H1 (cell line): ENCODE results near the gene SERGEF. TPM values are rescaled to one million over a fixed set of nuclear protein-coding genes. Genes with fewer than 3 reads are reported as not detected.

Experiments used
- CTCF ChIA-PET: fragments of 300-600 bp; sonication (Branson Sonifier 250); formaldehyde crosslinking; loops from one replicate; lab custom pipeline; 2021; ENCODE audit not compliant: partially characterized antibody; lab: Charles Lee
- POLR2A ChIA-PET: fragments of 300-600 bp; sonication (Branson Sonifier 250); formaldehyde crosslinking; loops from one replicate; lab custom pipeline; 2021; ENCODE audit warnings: inconsistent platforms; ENCODE audit not compliant: partially characterized antibody; lab: Charles Lee
- DNase-seq, 2 experiments: peaks; one replicate each; pipeline versions ENCODE4 v3.0.0 to v3.0.0-alpha.2; 2010 to 2022; ENCODE audit warnings: low spot score in 2 of 2, low read depth in 1 of 2, mixed read lengths in 1 of 2
- FAIRE-seq: peaks from 2 replicates; lab custom pipeline; 2011; peaks lifted over from hg19 to GRCh38; lab: Jason Lieb, UNC
- H2AFZ ChIP-seq: 2 replicates; pipeline ENCODE4 v1.8.1; 2012; ENCODE audit warnings: low read length, inconsistent platforms
- H2AK5ac ChIP-seq: 2 replicates; pipeline ENCODE4 v1.6.1; 2013; ENCODE audit warnings: low read depth, low read length
- H2BK120ac ChIP-seq: replicated peaks from 2 replicates; pipeline ENCODE3; 2013; ENCODE audit warnings: low read depth, low read length, inconsistent platforms
- H2BK12ac ChIP-seq: 2 replicates; pipeline ENCODE4 v1.6.1; 2013; ENCODE audit warnings: low read depth, low read length
- H2BK15ac ChIP-seq: 2 replicates; pipeline ENCODE4 v1.6.1; 2013; ENCODE audit warnings: low read length
- H2BK20ac ChIP-seq: 2 replicates; pipeline ENCODE4 v1.6.1; 2013; ENCODE audit warnings: low read length
- H2BK5ac ChIP-seq: 2 replicates; pipeline ENCODE4 v1.6.1; 2013; ENCODE audit warnings: low read depth, low read length
- H3K14ac ChIP-seq: 2 replicates; pipeline ENCODE4 v1.6.1; 2013; ENCODE audit warnings: inconsistent platforms; ENCODE audit not compliant: insufficient read length
- H3K18ac ChIP-seq: 2 replicates; pipeline ENCODE4 v1.6.1; 2013; ENCODE audit warnings: low read length; ENCODE audit errors: extremely low read depth
- H3K23ac ChIP-seq: 2 replicates; pipeline ENCODE4 v1.6.1; 2013; ENCODE audit warnings: inconsistent platforms; ENCODE audit not compliant: insufficient read length
- H3K23me2 ChIP-seq: 2 replicates; pipeline ENCODE4 v1.6.1; 2013; ENCODE audit warnings: low read depth, low read length
- H3K27ac ChIP-seq: 2 replicates; pipeline ENCODE4 v1.6.1; 2011; ENCODE audit warnings: low read depth, low read length, inconsistent platforms
- H3K27me3 ChIP-seq, 4 experiments: replicated peaks in 1 of 4; 1 replicate in 1 of 4; 2 replicates in 3 of 4; pipeline versions ENCODE4 v1.6.1 to v1.8.1; 2011 to 2013; ENCODE audit warnings: low read length in 3 of 4, mild to moderate bottlenecking in 3 of 4, inconsistent platforms in 2 of 4, mixed read lengths in 2 of 4, moderate library complexity in 1 of 4; ENCODE audit not compliant: control insufficient read depth in 3 of 4, insufficient read depth in 3 of 4; ENCODE audit errors: extremely low read depth in 1 of 4
- H3K36me3 ChIP-seq, 4 experiments: 2 replicates each; pipeline versions ENCODE4 v1.6.1 to v1.8.1; 2011 to 2013; ENCODE audit warnings: mild to moderate bottlenecking in 4 of 4, low read length in 3 of 4, moderate library complexity in 2 of 4, control low read depth in 1 of 4, inconsistent platforms in 1 of 4; ENCODE audit not compliant: insufficient read depth in 4 of 4, control insufficient read depth in 2 of 4
- H3K4ac ChIP-seq: replicated peaks from 2 replicates; pipeline ENCODE3; 2013; ENCODE audit warnings: low read length, low read depth, mixed read lengths, inconsistent platforms; ENCODE audit not compliant: insufficient read length
- H3K4me1 ChIP-seq, 4 experiments: replicated peaks in 1 of 4; 1 replicate in 1 of 4; 2 replicates in 3 of 4; pipeline versions ENCODE4 v1.6.1 to v1.8.1; 2011 to 2013; ENCODE audit warnings: low read length in 3 of 4, inconsistent platforms in 2 of 4, mixed read lengths in 1 of 4; ENCODE audit not compliant: insufficient read depth in 4 of 4, control insufficient read depth in 3 of 4
- H3K4me2 ChIP-seq, 2 experiments: 2 replicates each; pipeline versions ENCODE4 v1.6.1 to v1.8.1; 2011 to 2013; ENCODE audit warnings: low read depth in 2 of 2, low read length in 2 of 2, control low read depth in 1 of 2, inconsistent platforms in 1 of 2, mild to moderate bottlenecking in 1 of 2; ENCODE audit not compliant: insufficient read depth in 1 of 2
- H3K4me3 ChIP-seq, 4 experiments: fragments of 200-600, 300-600 bp in 1 of 4; sonication (generic), shearing (Covaris generic), sonication (Bioruptor Twin) in 1 of 4; 2 replicates each; pipeline versions ENCODE4 v1.5.1 to v1.8.1; 2011 to 2016; ENCODE audit warnings: low read length in 4 of 4, low read depth in 3 of 4, control low read depth in 2 of 4, inconsistent platforms in 2 of 4, mild to moderate bottlenecking in 2 of 4, mixed read lengths in 1 of 4, moderate library complexity in 1 of 4; ENCODE audit not compliant: insufficient read depth in 2 of 4; ENCODE audit errors: extremely low read depth in 1 of 4
- H3K56ac ChIP-seq: replicated peaks from 2 replicates; pipeline ENCODE3; 2013; ENCODE audit warnings: low read depth, mild to moderate bottlenecking, mixed read lengths, low read length, inconsistent platforms; ENCODE audit not compliant: insufficient read length
- H3K79me1 ChIP-seq: 2 replicates; pipeline ENCODE4 v1.6.1; 2013; ENCODE audit warnings: low read depth, low read length, control low read depth
- H3K79me2 ChIP-seq, 2 experiments: 2 replicates each; pipeline versions ENCODE4 v1.6.1 to v1.8.1; 2012 to 2013; ENCODE audit warnings: low read length in 2 of 2, mild to moderate bottlenecking in 2 of 2, inconsistent platforms in 1 of 2; ENCODE audit not compliant: insufficient read depth in 2 of 2, control insufficient read depth in 1 of 2
- H3K9ac ChIP-seq, 4 experiments: replicated peaks in 1 of 4; 1 replicate in 1 of 4; 2 replicates in 3 of 4; pipeline versions ENCODE4 v1.6.1 to v1.8.1; 2011 to 2013; ENCODE audit warnings: low read depth in 3 of 4, low read length in 3 of 4, control low read depth in 2 of 4, mild to moderate bottlenecking in 2 of 4, moderate library complexity in 2 of 4, inconsistent platforms in 1 of 4; ENCODE audit errors: extremely low read depth in 1 of 4
- H3K9me3 ChIP-seq, 2 experiments: 2 replicates each; pipeline versions ENCODE4 v1.6.1 to v1.8.1; 2012 to 2013; ENCODE audit warnings: mild to moderate bottlenecking in 2 of 2, moderate library complexity in 2 of 2, control low read depth in 1 of 2, inconsistent platforms in 1 of 2, low read depth in 1 of 2, low read length in 1 of 2, mixed read lengths in 1 of 2; ENCODE audit not compliant: insufficient read depth in 2 of 2
- H4K20me1 ChIP-seq, 2 experiments: replicated peaks in 1 of 2; 2 replicates each; pipeline versions ENCODE3 to v1.8.1; 2011 to 2013; ENCODE audit warnings: inconsistent platforms in 2 of 2, low read length in 2 of 2, mild to moderate bottlenecking in 1 of 2; ENCODE audit not compliant: insufficient read depth in 2 of 2, control insufficient read depth in 1 of 2
- H4K5ac ChIP-seq: 2 replicates; pipeline ENCODE4 v1.6.1; 2013; ENCODE audit warnings: low read length, low read depth, mixed read lengths, inconsistent platforms; ENCODE audit not compliant: insufficient read length
- H4K8ac ChIP-seq: 2 replicates; pipeline ENCODE4 v1.8.0; 2013; ENCODE audit warnings: mild to moderate bottlenecking, moderate library complexity, low read length, inconsistent platforms; ENCODE audit not compliant: insufficient read depth; ENCODE audit errors: extremely low read depth
- H4K91ac ChIP-seq: replicated peaks from 2 replicates; pipeline ENCODE3; 2013; ENCODE audit warnings: low read length, mixed read lengths, inconsistent platforms; ENCODE audit not compliant: insufficient read length
- CBX5 ChIP-seq: fragments of 300-800, 300-1000 bp; sonication (generic); IDR thresholded peaks from 2 replicates; pipeline ENCODE4 v1.7.1; 2016; ENCODE audit warnings: antibody characterized with exemption, low read length, low read depth
- EGR1 ChIP-seq: IDR thresholded peaks from 2 replicates; pipeline ENCODE4 v1.6.1; 2011; ENCODE audit warnings: low read depth, low read length, borderline replicate concordance
- FOSL1 ChIP-seq: IDR thresholded peaks from 2 replicates; pipeline ENCODE4 v1.6.1; 2011; ENCODE audit warnings: mild to moderate bottlenecking, low read depth, low read length, moderate library complexity; ENCODE audit not compliant: insufficient read depth
- JUN ChIP-seq: IDR thresholded peaks from 2 replicates; pipeline ENCODE4 v1.6.1; 2011; ENCODE audit warnings: low read depth, mild to moderate bottlenecking, improper control_type of control experiment, low read length
- RAD21 ChIP-seq, 2 experiments: IDR thresholded peaks in 1 of 2; conservative IDR thresholded peaks in 1 of 2; 2 replicates each; pipeline ENCODE4 v1.6.1; 2011; ENCODE audit warnings: low read depth in 2 of 2, low read length in 2 of 2, improper control_type of control experiment in 1 of 2, inconsistent platforms in 1 of 2, mild to moderate bottlenecking in 1 of 2, moderate library complexity in 1 of 2
- RNF2 ChIP-seq: fragments of 200-900, 300-1000 bp; sonication (generic); IDR thresholded peaks from 2 replicates; pipeline ENCODE4 v1.7.1; 2016; ENCODE audit warnings: borderline replicate concordance, low read depth, mild to moderate bottlenecking, antibody characterized with exemption, low read length; ENCODE audit not compliant: poor library complexity, severe bottlenecking; ENCODE audit errors: missing control alignments
- SIRT6 ChIP-seq: IDR thresholded peaks from one replicate; pipeline ENCODE4 v1.7.1; 2012; ENCODE audit warnings: low read length, inconsistent platforms
- TAF7 ChIP-seq: optimal IDR thresholded peaks from 2 replicates; pipeline ENCODE3; 2011; ENCODE audit warnings: low read depth, mild to moderate bottlenecking, inconsistent platforms, low read length, moderate library complexity, borderline replicate concordance
- WGBS, 2 experiments: shearing (Covaris generic) in 1 of 2; methylation state at CpG; one replicate each; pipeline versions ENCODE4 v1.1.6 to v1.1.7; 2013 to 2015; ENCODE audit warnings: low lambda C conversion rate in 2 of 2, mixed read lengths in 2 of 2, inconsistent platforms in 1 of 2, low coverage in 1 of 2, missing lambda C conversion rate in 1 of 2; ENCODE audit not compliant: insufficient replicate concordance in 2 of 2, insufficient coverage in 1 of 2, insufficient read length in 1 of 2; ENCODE audit errors: extremely low coverage in 1 of 2, missing lambda C conversion rate in 1 of 2; 5-methylcytosine and 5-hydroxymethylcytosine counted together
- polyA plus RNA-seq, 7 experiments: library from polyadenylated mRNA; depleted of rRNA in 3 of 7; stranded (reverse) in 5 of 7; unstranded in 2 of 7; fragments of >200 nt in 5 of 7; fragments of 200-250 nt in 2 of 7; gene quantifications; 1 replicate in 5 of 7; 2 replicates in 1 of 7; 4 replicates in 1 of 7; pipeline versions ENCODE4 v1.2.1 to v1.2.3, GENCODE V29; 2011 to 2013; ENCODE audit warnings: missing spikeins in 2 of 7, mixed read lengths in 2 of 7
- total RNA-seq: library from RNA; stranded (reverse); fragmentation: NEBNext Ultra II Directional; extraction: Animal tissue kit (Norgen Biotek cat#: 25700); gene quantifications from 2 replicates; pipeline ENCODE4 v1.2.1, GENCODE V29; 2021
- TF ChIP-seq, protein P1 (sequence below): IDR thresholded peaks from 2 replicates; pipeline ENCODE4 v1.6.1; 2011; ENCODE audit warnings: low read length, improper control_type of control experiment

SERGEF gene
- total and polyA plus RNA-seq, 2 of the 8 experiments (the other 6 are each of a cell fraction or from before 2014, with no cell fraction given): 16.6 to 28.8 TPM

DNA sequence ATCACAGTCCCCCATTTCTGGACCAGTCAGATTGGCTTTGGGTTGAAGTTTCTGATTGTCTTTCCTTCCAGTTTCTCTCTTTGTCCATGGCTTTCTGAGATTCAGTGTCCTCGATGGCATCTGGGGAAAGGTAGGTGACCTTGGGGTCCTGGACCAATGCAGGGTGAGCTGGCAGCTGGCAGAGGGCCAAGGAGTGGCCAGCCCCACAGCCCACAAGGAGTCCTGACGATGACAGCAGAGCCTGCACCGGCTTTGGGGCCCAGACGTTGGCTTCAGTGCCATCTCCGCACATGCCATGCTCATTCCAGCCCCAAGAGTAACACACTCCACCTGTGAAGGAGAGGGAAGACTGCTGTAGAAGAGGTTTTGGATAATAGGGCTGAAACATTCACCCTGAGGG, 224.8 kb downstream of the SERGEF start:
- CTCF ChIA-PET: interaction anchor here (0.8 to 3.2 kb wide), 5 partner anchors 8 to 102 kb away, joined by 3 to 14 read pairs (median 4); no protein-coding TSS in a partner anchor
- Histone ChIP-seq H2AFZ (no peak overlapping the region), H4K91ac (no peak overlapping the region), H3K14ac (no peak overlapping the region), H3K4me1 (peaks cover 0 to 2% (median 0%) of the 10 kb centered on the region in 4 experiments; a peak in 1 of 7 replicates), H3K79me1 (no peaks in the 10 kb centered on the region), H3K4me2 (no peak overlapping the region), H4K8ac (no peak overlapping the region), H2BK15ac (no peak overlapping the region), H3K23ac (no peak overlapping the region), H2AK5ac (no peak overlapping the region; the same call in 1 of the 2 replicates), H3K23me2 (no peaks in the 10 kb centered on the region), H3K27ac (no peak overlapping the region), H2BK12ac (no peak overlapping the region), H3K36me3 (no peaks in the 10 kb centered on the region), H3K9me3 (no peaks in the 10 kb centered on the region), H2BK5ac (no peak overlapping the region), H4K20me1 (no peaks in the 10 kb centered on the region), H3K4me3 (no peak overlapping the region), H2BK120ac (no peak overlapping the region), H4K5ac (no peak overlapping the region), H3K18ac (no peak overlapping the region), H3K4ac (no peak overlapping the region), H3K79me2 (no peaks in the 10 kb centered on the region), H3K9ac (no peak overlapping the region), H3K56ac (no peak overlapping the region), H3K27me3 (no peaks in the 10 kb centered on the region), H2BK20ac (no peak overlapping the region)
- POLR2A ChIA-PET: no interaction called here
- WGBS, 2 experiments: 86% methylated on average over 5 of the region's 5 CpGs; no CpG with 5 or more reads in 1 of the 2 experiments
- DNase-seq (no peak), FAIRE-seq (no peak)
- TF ChIP-seq FOSL1: no peak
- no peak for TF ChIP-seq TAF7
- no peak for TF ChIP-seq CBX5
- TF ChIP-seq, protein P1, sequence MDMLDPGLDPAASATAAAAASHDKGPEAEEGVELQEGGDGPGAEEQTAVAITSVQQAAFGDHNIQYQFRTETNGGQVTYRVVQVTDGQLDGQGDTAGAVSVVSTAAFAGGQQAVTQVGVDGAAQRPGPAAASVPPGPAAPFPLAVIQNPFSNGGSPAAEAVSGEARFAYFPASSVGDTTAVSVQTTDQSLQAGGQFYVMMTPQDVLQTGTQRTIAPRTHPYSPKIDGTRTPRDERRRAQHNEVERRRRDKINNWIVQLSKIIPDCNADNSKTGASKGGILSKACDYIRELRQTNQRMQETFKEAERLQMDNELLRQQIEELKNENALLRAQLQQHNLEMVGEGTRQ: no peak
- TF ChIP-seq RNF2: no peak
- no peak for TF ChIP-seq JUN
- no peak for TF ChIP-seq RAD21 (IDR thresholded peaks at IDR 0.05 in 1 of 2, conservative IDR thresholded peaks at IDR 0.05 in 1 of 2; ENCODE audit: low read depth in 2 of 2, low read length in 2 of 2)
- no peak for TF ChIP-seq EGR1
- no peak for TF ChIP-seq SIRT6
